Mesothelial cell of epicardium (in vitro differentiated cells): Measurements from ENCODE around the gene TMEM39A. TPM values are rescaled to one million over a fixed set of nuclear protein-coding genes. Genes with fewer than 3 reads are reported as not detected.
A peak's percentile ranks its signal among the peaks of the same experiment; 100 is the strongest.

Source experiments
- DNase-seq, 2 experiments: peaks; one replicate each; pipeline ENCODE4 v3.0.0; 2021; ENCODE audit warnings: low spot score in 2 of 2; ENCODE audit not compliant: unreplicated experiment in 2 of 2
- H3K27ac Mint-ChIP-seq: 2 replicates; pipeline ENCODE4 v1.8.0; 2021; ENCODE audit warnings: mixed read lengths
- H3K27me3 Mint-ChIP-seq: 2 replicates; pipeline ENCODE4 v1.8.0; 2021; ENCODE audit warnings: low read depth, mixed read lengths
- H3K36me3 Mint-ChIP-seq: 2 replicates; pipeline ENCODE4 v1.8.0; 2021; ENCODE audit warnings: mixed read lengths
- H3K4me1 Mint-ChIP-seq: 2 replicates; pipeline ENCODE4 v1.8.0; 2021; ENCODE audit warnings: mixed read lengths
- H3K4me3 Mint-ChIP-seq: 2 replicates; pipeline ENCODE4 v1.8.0; 2021; ENCODE audit warnings: mild to moderate bottlenecking, moderate library complexity, mixed read lengths
- H3K9me3 Mint-ChIP-seq: 2 replicates; pipeline ENCODE4 v1.8.0; 2021; ENCODE audit warnings: mixed read lengths
- total RNA-seq: library from RNA; stranded (reverse); gene quantifications from 3 replicates; pipeline ENCODE4 v1.2.1, GENCODE V29; 2021
- TF ChIP-seq, protein P1 (sequence below): fragments of 200-600 bp; sonication (generic); IDR thresholded peaks from one replicate; pipeline ENCODE4 v1.5.0; 2021; ENCODE audit warnings: antibody characterized with exemption; ENCODE audit not compliant: unreplicated experiment

Gene TMEM39A
- total RNA-seq, 1 donor from 2014 or later, result 75.6 TPM

DNA sequence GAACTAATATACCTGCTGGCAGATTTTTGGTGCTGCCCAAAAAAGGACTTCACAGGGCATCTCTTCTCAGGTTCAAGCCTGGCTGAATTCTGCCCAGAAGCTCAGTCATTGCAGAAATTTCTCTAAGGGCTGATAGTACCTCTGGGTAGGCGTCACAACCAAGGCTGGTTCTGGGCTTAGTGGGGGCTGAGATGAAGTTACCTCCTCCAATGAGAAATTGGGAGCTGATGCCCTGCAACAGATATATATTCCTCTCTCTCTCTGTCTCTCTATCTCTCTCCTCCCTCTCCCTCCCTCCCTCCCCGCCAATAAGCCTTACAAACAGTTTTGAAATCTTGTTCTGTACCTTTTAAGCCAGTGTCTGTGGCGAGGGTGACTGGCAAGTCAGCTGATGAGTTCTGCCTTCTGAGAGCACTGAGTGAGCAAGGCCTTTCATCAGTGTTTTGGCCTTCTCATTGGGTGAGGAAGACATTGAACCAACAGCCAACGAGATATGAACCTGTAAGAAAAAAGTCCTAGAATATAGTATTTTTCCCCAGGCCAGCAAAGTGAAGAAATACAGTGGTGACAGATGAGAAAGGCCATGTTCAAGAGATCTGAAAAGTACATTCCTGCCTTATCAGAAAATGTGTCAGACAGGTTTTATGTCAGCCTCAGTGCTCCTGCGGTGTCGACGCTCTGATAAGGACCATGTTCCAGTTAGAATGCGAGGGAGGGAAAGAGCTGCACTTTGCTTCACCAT, 45.5 kb downstream of the TMEM39A start:
- H3K36me3 Mint-ChIP-seq, result peaks cover 7% of the 10 kb centered on the region
- no peak overlapping the region for H3K4me3 Mint-ChIP-seq
- peaks cover 11% of the 10 kb centered on the region for H3K4me1 Mint-ChIP-seq
- peaks cover 3% of the 10 kb centered on the region for H3K9me3 Mint-ChIP-seq
- no peak for DNase-seq
- H3K27ac Mint-ChIP-seq, result peak overlapping the region; percentile 31
- TF ChIP-seq, protein P1, sequence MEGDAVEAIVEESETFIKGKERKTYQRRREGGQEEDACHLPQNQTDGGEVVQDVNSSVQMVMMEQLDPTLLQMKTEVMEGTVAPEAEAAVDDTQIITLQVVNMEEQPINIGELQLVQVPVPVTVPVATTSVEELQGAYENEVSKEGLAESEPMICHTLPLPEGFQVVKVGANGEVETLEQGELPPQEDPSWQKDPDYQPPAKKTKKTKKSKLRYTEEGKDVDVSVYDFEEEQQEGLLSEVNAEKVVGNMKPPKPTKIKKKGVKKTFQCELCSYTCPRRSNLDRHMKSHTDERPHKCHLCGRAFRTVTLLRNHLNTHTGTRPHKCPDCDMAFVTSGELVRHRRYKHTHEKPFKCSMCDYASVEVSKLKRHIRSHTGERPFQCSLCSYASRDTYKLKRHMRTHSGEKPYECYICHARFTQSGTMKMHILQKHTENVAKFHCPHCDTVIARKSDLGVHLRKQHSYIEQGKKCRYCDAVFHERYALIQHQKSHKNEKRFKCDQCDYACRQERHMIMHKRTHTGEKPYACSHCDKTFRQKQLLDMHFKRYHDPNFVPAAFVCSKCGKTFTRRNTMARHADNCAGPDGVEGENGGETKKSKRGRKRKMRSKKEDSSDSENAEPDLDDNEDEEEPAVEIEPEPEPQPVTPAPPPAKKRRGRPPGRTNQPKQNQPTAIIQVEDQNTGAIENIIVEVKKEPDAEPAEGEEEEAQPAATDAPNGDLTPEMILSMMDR, result no peak
- no peaks in the 10 kb centered on the region for H3K27me3 Mint-ChIP-seq

DNA sequence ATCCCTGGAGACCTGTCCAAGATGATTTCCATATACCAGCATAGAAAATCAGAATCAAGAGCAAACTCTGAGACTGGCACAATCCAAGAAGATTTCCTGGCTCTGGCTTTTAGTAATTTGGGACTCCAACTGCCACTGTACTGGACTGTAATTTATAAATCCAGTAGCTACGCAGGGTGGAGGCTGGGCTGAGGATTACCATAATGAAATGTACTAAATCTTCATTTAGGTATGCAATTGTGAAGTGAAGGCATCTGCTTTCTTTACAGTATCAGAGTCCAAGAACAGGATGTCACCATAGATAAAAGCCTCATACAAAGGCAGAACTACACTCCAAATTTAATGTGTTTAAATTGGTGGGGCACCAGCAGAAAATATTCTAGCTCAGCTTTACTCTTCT, 46.5 kb downstream of the TMEM39A start:
- Mint-ChIP-seq H3K4me3 (no peak overlapping the region), H3K27ac (peak overlapping the region; percentile 72), H3K9me3 (no peaks in the 10 kb centered on the region), H3K27me3 (no peaks in the 10 kb centered on the region), H3K36me3 (peaks cover 7% of the 10 kb centered on the region), H3K4me1 (peaks cover 11% of the 10 kb centered on the region)
- no peak for DNase-seq
- TF ChIP-seq, protein P1, result no peak

DNA sequence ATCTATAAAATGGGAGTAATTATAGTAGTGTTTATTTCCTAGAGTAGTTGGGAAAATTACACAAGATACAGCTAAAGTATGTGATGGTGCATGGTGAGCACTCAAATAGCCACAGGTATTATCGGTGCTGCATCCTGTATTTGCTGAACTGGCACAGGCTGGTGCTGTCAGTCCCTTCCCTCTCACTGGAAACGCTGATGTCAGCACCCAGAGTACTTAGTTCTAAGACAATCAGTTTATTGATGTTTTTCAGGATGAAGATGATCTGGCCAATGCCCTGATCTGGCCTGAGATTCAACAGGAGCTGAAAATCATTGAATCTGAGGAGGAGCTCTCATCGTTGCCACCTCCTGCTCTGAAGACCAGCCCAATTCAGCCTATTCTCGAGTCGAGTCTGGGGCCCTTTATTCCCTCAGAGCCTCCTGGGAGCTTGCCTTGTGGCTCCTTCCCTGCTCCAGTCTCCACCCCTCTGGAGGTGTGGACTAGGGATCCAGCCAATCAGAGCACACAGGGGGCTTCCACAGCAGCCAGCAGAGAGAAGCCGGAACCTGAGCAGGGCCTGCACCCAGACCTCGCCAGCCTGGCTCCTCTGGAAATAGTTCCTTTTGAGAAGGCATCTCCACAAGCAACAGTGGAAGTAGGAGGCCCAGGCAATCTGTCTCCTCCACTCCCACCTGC, 49.7 kb downstream of the TMEM39A start:
- no peak for DNase-seq
- no peak overlapping the region for H3K4me3 Mint-ChIP-seq
- H3K4me1 Mint-ChIP-seq, result peaks cover 11% of the 10 kb centered on the region
- H3K9me3 Mint-ChIP-seq, result no peaks in the 10 kb centered on the region
- no peaks in the 10 kb centered on the region for H3K27me3 Mint-ChIP-seq
- H3K36me3 Mint-ChIP-seq, result peaks cover 14% of the 10 kb centered on the region
- TF ChIP-seq, protein P1, result no peak
- H3K27ac Mint-ChIP-seq, result no peak overlapping the region

DNA sequence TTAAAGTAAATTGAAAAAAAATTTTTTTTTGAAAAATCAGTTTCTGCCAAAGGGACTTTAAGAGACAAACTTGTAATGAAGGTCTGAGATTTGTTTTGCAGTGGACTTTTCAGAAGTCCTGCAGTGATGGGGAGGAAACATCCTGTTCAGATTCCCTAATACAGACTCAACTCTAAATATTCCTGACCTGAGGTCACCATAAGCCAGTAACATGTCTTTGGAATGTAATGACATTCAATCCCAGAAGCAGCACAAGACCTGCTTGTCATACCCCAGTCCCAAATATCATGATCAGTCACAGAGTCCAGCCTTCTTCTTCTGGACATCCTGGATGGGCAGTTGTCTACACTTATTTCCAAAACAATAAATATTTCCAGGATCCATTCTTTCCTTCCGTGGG, 53.6 kb downstream of the TMEM39A start:
- H3K4me3 Mint-ChIP-seq, result no peak overlapping the region

DNA sequence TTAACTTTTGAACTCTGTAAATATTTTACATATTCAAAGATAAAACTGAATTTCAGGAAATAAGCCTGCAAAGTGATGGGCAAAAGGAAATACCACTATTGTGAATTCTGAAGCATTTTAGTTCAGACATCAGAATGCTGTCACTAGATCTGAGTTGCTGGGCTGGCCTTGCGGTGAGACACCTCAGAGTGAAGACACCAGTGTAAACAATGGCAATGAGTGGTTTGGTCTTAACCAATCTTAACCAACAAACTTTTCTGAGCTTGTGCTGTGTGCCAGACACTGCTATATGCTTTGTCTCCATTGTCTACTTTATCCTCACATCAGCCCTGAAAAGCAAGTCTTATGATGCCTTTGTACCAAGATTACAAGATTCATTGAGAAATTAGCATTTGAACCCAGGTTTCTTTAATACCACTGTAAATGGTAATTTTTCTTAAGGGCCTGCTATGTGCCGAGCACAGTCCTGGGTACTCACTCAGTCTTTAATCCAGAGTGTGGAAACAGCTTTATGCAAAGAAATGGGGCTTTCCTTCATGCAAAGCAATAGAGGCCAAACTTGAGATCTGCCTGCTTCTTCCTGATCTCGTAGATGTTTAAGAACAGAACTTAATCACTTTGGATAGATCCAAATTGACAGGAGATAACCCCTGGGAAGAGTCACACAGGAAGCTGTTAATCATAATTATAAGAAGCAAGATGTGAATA, 55.0 kb downstream of the TMEM39A start:
- Mint-ChIP-seq H3K9me3 (no peaks in the 10 kb centered on the region), H3K27ac (no peak overlapping the region)

More for the DNA sequence above, 53.6 kb downstream of the TMEM39A start:
- Mint-ChIP-seq H3K27ac (no peak overlapping the region), H3K9me3 (no peaks in the 10 kb centered on the region), H3K27me3 (no peaks in the 10 kb centered on the region), H3K4me1 (no peaks in the 10 kb centered on the region), H3K36me3 (peaks cover 12% of the 10 kb centered on the region)
- no peak for DNase-seq
- TF ChIP-seq, protein P1, result no peak

More for the DNA sequence above, 55.0 kb downstream of the TMEM39A start:
- Mint-ChIP-seq H3K4me1 (peaks cover under 1% of the 10 kb centered on the region), H3K27me3 (no peaks in the 10 kb centered on the region), H3K36me3 (peaks cover 7% of the 10 kb centered on the region), H3K4me3 (no peak overlapping the region)
- TF ChIP-seq, protein P1, result no peak
- no peak for DNase-seq
